Measurements from ENCODE around the gene RAP1A. TPM values are rescaled to one million over a fixed set of nuclear protein-coding genes. Genes with fewer than 3 reads are reported as not detected.

RAP1A gene
- total RNA-seq, 1 donor, result 36.2 TPM

DNA sequence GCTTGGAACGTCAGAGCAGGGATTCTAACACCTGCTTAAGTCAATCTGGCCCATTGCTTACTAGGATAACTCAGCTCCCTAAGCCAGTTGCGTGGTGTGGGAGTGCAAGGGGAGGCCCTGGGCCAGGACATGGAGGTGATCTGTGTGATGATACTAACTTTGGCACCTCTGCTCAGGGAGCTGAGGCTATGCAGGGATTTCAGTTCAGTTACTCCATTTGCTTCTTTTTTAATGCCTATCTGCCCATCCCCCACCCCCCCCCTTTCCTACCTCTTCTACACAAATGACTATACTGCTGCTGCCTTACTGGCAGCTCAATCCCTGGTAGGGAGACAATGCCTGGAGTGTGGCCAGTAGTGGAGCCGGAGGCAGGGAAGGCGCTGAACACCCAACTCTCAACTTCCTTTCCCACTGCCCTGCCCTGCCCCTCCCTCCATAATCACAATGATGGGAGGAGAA is 100.1 kb downstream of the RAP1A start:
- no peak overlapping the region for H3K4me3 ChIP-seq (ENCODE audit: low read depth, low read length)
- TF ChIP-seq, protein P1, sequence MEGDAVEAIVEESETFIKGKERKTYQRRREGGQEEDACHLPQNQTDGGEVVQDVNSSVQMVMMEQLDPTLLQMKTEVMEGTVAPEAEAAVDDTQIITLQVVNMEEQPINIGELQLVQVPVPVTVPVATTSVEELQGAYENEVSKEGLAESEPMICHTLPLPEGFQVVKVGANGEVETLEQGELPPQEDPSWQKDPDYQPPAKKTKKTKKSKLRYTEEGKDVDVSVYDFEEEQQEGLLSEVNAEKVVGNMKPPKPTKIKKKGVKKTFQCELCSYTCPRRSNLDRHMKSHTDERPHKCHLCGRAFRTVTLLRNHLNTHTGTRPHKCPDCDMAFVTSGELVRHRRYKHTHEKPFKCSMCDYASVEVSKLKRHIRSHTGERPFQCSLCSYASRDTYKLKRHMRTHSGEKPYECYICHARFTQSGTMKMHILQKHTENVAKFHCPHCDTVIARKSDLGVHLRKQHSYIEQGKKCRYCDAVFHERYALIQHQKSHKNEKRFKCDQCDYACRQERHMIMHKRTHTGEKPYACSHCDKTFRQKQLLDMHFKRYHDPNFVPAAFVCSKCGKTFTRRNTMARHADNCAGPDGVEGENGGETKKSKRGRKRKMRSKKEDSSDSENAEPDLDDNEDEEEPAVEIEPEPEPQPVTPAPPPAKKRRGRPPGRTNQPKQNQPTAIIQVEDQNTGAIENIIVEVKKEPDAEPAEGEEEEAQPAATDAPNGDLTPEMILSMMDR (IDR thresholded peaks at IDR 0.05; ENCODE audit: insufficient read depth, low read length), result no peak
- no peak for DNase-seq (ENCODE audit: low read depth)

DNA sequence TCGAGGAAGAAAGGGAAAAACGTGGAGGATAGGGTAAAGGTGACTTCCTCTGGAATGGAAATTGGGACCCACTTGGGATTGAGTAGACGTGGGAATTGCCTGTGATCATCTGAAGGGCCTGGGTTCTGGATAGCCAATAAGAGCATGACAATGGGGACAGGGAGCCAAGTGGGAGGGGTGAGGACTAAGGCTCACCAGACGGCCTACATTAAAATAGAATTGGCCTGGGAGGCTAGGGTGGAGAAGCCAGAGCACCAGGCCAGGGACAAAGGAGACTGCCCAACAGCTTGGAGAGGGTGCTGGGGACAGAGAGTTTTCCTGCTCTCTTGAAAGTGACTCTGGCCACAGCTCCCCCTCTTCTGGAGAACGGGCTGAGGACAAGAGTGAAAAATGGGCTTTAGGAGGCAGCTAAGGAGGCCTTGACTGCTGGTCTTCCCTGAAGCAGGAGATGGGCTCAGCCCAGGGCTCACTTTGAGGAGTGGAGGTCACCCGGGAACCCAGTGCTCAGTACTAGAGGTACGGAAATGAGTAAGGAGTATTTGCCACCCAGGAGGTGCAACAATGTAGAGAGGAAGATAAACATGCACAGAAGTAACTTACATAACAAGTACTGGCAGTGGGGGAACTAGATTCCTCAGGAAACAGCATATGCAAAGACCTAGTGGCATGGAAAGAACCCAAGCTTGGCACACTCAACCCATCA is 100.8 kb downstream of the RAP1A start:
- TF ChIP-seq, protein P1 (IDR thresholded peaks at IDR 0.05; ENCODE audit: insufficient read depth, low read length), result no peak
- H3K4me3 ChIP-seq (ENCODE audit: low read depth, low read length), result no peak overlapping the region
- DNase-seq (ENCODE audit: low read depth), result no peak

DNA sequence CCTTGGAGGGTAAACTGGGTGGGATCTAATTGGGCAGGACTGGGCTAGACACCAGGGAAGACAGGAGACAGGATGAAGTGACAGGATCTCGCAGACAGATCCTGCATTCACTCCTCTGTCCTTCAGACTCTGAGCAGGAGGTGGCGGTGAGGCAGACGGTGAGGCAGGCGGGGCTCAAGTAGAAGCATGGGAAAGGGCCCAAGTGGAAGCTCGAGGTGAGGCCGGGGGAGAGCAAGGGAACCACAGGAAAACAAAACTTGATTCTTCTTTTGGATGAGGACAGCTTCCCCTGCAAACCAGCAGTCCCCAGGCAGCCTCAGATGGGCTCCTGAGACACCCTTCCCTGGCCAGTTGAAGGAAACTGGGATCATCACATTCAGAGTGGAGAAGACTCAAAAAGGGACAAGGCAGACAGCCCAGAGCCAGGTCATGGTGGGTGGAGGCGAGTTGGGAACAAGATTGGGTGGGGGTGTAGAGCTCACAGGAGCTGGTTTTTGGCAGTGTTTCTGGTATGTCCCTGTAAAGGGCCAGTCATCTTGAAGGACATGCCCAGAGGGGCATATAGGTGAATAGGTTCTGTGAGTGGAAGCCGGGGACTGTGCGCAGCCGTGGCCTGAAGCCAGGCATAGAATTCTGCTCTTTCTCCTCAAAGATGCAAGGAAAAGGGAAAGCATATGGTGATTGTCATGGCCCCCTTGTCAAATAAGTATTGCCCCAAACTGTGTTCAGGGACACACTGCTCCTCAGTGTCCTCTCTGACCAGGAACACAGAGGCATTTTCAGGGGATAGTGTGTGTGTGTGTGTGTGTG is 101.6 kb downstream of the RAP1A start:
- no peak overlapping the region for H3K4me3 ChIP-seq (ENCODE audit: low read depth, low read length)
- DNase-seq (ENCODE audit: low read depth), result no peak
- TF ChIP-seq, protein P1 (IDR thresholded peaks at IDR 0.05; ENCODE audit: insufficient read depth, low read length), result no peak

DNA sequence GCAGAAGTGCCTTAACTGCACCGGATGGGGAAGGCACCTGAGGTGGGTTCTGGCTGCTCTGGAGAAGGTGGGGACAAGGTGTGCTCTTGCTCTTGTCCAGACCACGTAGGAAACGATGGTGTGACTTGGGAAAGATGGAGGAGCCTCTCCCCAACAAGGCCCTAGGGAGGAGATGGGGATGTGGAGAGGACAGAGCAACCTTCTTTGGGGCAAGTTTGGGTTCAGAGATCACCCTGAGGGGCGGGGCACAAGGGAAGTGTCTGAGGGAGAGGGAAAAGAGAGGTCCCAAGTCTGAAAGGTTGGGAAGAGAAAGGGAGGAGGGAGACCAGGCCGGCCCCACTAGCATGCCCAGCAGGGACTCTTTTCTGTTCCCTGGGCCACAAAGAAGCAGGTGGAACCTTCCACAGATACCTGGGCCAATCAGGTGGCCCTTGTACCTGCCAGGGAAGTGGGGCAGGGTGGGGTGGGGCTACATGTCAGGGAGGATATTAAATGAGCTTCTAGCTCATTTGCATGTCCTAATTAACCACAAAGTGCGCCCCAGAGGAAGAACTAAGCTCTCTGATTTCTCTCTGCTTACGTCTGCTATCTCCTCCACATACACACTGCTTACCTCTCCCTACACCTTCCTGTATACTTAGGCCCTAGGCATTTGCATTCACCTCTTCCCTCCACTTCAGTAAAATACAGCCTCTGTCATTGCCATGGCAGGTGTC is 103.7 kb downstream of the RAP1A start:
- H3K4me3 ChIP-seq (ENCODE audit: low read depth, low read length), result no peak overlapping the region
- TF ChIP-seq, protein P1 (IDR thresholded peaks at IDR 0.05; ENCODE audit: insufficient read depth, low read length), result no peak
- no peak for DNase-seq (ENCODE audit: low read depth)

DNA sequence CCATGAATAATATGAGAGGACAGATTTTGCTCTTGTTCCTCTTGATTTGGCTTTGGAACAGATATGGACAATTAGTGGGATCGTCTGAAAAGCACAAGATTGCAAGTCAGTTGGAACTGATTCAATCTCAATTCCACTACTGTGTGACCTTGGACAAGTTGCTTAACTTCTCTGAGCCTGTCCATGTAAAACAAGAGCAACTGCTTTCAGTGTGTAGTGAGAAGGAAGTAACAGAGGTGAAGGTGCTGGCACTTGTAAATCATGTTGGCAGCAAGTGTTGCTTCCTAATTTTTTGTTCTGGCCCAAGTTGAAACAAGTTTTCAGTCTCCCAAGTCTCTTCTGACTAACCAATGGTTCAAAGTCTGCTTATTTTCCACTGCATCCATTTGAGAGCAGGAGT is 104.3 kb downstream of the RAP1A start:
- TF ChIP-seq, protein P1 (IDR thresholded peaks at IDR 0.05; ENCODE audit: insufficient read depth, low read length), result no peak
- DNase-seq (ENCODE audit: low read depth), result no peak
- H3K4me3 ChIP-seq (ENCODE audit: low read depth, low read length), result no peak overlapping the region

DNA sequence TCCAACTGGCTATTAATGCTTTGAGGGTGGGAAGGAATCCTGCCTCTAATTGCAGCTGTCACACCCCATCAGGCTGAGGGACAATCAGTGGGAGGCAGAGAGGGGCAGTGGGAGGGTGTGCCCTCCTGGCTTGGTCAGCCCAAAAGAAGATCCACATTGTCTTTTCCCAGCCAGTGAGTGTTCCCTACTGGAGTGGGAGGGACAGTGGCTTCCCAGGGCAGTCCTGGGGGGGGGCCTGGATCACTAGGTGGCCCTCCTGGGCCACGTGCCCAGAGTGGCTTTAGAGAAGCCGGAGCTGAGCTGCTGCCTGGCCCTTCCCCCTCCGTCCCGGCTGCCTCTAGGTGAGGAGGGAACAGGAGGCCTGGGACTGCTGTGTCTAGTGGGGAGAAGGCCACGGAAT is 105.6 kb downstream of the RAP1A start:
- DNase-seq (ENCODE audit: low read depth), result no peak
- TF ChIP-seq, protein P1 (IDR thresholded peaks at IDR 0.05; ENCODE audit: insufficient read depth, low read length), result no peak
- no peak overlapping the region for H3K4me3 ChIP-seq (ENCODE audit: low read depth, low read length)

Measured in fibroblast of the aortic adventitia (primary cell).